Astrocyte (in vitro differentiated cells and primary cell): Measurements from ENCODE around the gene TUBA3E.
"Not testable (repeated sequence)": the region's sequence is repeated elsewhere in the genome, so short reads cannot be mapped to it uniquely, and the experiment has no call there.

Experiments
- EZH2 ChIP-seq: IDR thresholded peaks from 2 replicates; pipeline ENCODE4 v1.6.1; 2012; ENCODE audit warnings: mild to moderate bottlenecking, low read length, inconsistent platforms; ENCODE audit not compliant: insufficient read depth
- TF ChIP-seq, protein P1 (sequence below): IDR thresholded peaks from 2 replicates; pipeline ENCODE4 v1.5.1; 2011; ENCODE audit warnings: low read depth, mild to moderate bottlenecking, inconsistent platforms, low read length, moderate library complexity; ENCODE audit not compliant: insufficient read depth

DNA sequence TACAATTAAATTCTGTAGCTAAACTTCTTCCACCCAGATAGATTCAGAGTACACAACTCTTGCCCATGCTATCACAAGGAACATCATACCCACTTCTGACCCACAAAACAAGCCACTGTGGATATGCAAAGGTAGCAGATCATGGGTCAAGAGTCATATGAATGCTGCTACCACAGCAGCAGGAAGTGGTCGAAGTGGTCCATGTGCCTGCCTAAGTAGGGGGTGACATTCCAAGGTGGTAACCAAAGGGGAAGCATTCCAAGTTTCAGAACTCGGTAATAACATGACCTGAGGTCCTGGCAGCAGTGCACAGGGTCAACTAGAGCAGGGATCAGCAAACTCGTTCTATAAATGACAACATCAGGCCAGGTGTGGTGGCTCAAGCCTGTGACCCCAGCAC lies 5.8 kb downstream of the TUBA3E start:
- TF ChIP-seq, protein P1, sequence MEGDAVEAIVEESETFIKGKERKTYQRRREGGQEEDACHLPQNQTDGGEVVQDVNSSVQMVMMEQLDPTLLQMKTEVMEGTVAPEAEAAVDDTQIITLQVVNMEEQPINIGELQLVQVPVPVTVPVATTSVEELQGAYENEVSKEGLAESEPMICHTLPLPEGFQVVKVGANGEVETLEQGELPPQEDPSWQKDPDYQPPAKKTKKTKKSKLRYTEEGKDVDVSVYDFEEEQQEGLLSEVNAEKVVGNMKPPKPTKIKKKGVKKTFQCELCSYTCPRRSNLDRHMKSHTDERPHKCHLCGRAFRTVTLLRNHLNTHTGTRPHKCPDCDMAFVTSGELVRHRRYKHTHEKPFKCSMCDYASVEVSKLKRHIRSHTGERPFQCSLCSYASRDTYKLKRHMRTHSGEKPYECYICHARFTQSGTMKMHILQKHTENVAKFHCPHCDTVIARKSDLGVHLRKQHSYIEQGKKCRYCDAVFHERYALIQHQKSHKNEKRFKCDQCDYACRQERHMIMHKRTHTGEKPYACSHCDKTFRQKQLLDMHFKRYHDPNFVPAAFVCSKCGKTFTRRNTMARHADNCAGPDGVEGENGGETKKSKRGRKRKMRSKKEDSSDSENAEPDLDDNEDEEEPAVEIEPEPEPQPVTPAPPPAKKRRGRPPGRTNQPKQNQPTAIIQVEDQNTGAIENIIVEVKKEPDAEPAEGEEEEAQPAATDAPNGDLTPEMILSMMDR: not testable (repeated sequence)
- TF ChIP-seq EZH2: not testable (repeated sequence)
